Activated CD4-positive, CD25-positive, alpha-beta regulatory T cell treated with anti-CD3 and anti-CD28 coated beads, Interleukin-2, amount 50 U/mL, for 72 hours (primary cell): Measurements from ENCODE around the gene ATP10D.
"Not testable (repeated sequence)": the region's sequence is repeated elsewhere in the genome, so short reads cannot be mapped to it uniquely, and the experiment has no call there.

Experiments
- DNase-seq: peaks from one replicate; pipeline ENCODE4 v3.0.0; 2021

The ATP10D gene

GRCh38 chr4:47490550-47490949 lies 5.5 kb downstream of the ATP10D start:
- DNase-seq: no peak

GRCh38 chr4:47493238-47494123 lies 8.4 kb downstream of the ATP10D start:
- no peak for DNase-seq

- no peak for DNase-seq
Observed at GRCh38 chr4:47494124-47494430, 9.0 kb downstream of the ATP10D start.

- DNase-seq: no peak
Observed at GRCh38 chr4:47498899-47499298, 13.8 kb downstream of the ATP10D start.

- no peak for DNase-seq
Observed at GRCh38 chr4:47499700-47500099, 14.6 kb downstream of the ATP10D start.

- DNase-seq: no peak
Observed at GRCh38 chr4:47500776-47501175, 15.7 kb downstream of the ATP10D start.

GRCh38 chr4:47505147-47505546 lies 20.1 kb downstream of the ATP10D start:
- no peak for DNase-seq

- DNase-seq: no peak
Observed at GRCh38 chr4:47505666-47506065, 20.6 kb downstream of the ATP10D start.

GRCh38 chr4:47510506-47511143 lies 25.6 kb downstream of the ATP10D start:
- DNase-seq: no peak

GRCh38 chr4:47513461-47513860 lies 28.4 kb downstream of the ATP10D start:
- DNase-seq: no peak

GRCh38 chr4:47519239-47519883 lies 34.3 kb downstream of the ATP10D start:
- DNase-seq: no peak

- DNase-seq: no peak
Observed at GRCh38 chr4:47525154-47525819, 40.2 kb downstream of the ATP10D start.

- no peak for DNase-seq
Observed at GRCh38 chr4:47526281-47526680, 41.2 kb downstream of the ATP10D start.

GRCh38 chr4:47528646-47529045 lies 43.6 kb downstream of the ATP10D start:
- not testable (repeated sequence) for DNase-seq

GRCh38 chr4:47530801-47531200 lies 45.7 kb downstream of the ATP10D start:
- no peak for DNase-seq

- no peak for DNase-seq
Observed at GRCh38 chr4:47531241-47531953, 46.3 kb downstream of the ATP10D start.

- no peak for DNase-seq
Observed at GRCh38 chr4:47531954-47532321, 46.9 kb downstream of the ATP10D start.

- no peak for DNase-seq
Observed at GRCh38 chr4:47532658-47533057, 47.6 kb downstream of the ATP10D start.

- no peak for DNase-seq
Observed at GRCh38 chr4:47533689-47534347, 48.7 kb downstream of the ATP10D start.

GRCh38 chr4:47534772-47535171 lies 49.7 kb downstream of the ATP10D start:
- no peak for DNase-seq

GRCh38 chr4:47535567-47536147 lies 50.6 kb downstream of the ATP10D start:
- DNase-seq: no peak

- no peak for DNase-seq
Observed at GRCh38 chr4:47536966-47537365, 51.9 kb downstream of the ATP10D start.
